HG02943 (cell line): ENCODE data around the gene KIF3A.
"Not testable (repeated sequence)": the region's sequence is repeated elsewhere in the genome, so short reads cannot be mapped to it uniquely, and the experiment has no call there.

Experiments
- ATAC-seq: cut with Tn5 transposase; IDR thresholded peaks from one replicate; pipeline ENCODE4 v1.9.1; 2021; ENCODE audit warnings: mild to moderate bottlenecking, low read depth, moderate library complexity; ENCODE audit not compliant: unreplicated experiment

The KIF3A gene

GRCh38 chr5:132729896-132730295, 7.5 kb downstream of the KIF3A start:
- no peak for ATAC-seq

DNA sequence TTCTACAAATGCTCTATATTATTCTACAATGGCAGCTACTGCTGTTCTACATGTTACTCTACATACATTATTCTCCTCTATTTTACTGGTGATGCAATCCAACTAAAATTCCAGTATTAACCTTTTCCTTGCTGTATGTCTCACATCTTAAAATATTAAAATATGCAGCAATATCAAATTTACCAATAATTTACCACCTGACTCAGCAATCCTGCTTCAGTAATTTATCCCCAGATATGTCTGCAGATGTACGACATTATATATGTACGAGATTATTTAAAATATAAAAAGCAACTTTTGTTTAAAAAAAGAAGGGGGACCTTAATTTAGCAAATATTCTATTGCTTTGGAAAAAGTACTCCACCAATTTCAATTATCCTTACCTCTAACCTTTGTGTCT, 11.6 kb downstream of the KIF3A start:
- ATAC-seq, result no peak

DNA sequence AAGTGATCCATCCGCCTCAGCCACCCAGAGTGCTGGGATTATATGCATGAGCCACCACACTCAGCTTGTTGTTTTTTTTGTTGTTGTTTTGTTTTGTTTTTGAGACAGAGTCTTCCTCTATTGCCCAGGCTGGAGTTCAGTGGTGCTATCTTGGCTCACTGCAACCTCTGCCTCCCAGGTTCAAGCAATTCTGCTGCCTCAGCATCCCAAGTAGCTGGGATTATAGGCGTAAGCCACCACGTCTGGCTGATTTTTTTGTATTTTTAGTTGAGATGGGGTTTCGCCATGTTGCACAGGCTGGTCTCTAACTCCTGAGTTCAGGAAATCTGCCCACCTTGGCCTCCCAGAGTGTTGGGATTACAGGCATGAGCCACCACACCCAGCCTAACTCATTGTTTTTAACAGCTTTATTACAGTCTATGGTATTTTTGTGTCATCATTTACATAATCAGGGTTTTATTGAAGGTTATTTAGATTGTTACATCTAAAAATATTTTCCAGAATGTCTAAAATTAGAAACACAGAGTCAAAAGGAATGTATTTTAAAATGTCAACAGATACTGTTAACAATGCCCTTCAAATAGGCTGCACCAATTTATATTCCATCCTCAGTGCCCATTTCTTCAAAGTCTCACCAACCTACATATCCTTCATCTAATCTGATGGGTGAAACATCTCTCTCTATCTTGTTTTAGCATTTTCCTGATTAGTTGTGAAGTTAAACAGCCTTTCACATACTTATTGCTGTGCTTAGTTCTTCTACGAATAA, 18.6 kb downstream of the KIF3A start:
- ATAC-seq, result no peak

GRCh38 chr5:132714456-132715307, 22.7 kb downstream of the KIF3A start:
- no peak for ATAC-seq

DNA sequence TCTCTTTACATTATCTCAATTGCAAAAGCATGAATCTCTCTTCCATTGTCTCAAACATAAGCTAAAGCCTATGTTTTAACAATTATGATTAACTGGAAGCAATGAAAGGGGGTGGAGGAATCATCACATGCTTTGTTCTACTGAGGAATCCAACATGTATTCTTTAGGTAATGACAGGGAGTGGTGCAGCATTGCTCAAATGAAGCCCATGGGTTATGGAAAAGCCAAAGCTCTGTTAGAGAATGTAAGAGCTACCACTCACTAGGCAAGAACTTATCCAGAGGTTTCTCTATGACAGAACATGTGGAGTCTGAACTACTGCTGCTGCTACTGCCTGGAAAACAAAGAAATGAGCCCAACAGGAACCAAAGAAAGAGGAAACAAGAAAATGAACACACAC, 28.7 kb downstream of the KIF3A start:
- no peak for ATAC-seq

- no peak for ATAC-seq
Observed at GRCh38 chr5:132704875-132705274, 32.5 kb downstream of the KIF3A start.

GRCh38 chr5:132695956-132696355, 41.4 kb downstream of the KIF3A start:
- ATAC-seq, result no peak

DNA sequence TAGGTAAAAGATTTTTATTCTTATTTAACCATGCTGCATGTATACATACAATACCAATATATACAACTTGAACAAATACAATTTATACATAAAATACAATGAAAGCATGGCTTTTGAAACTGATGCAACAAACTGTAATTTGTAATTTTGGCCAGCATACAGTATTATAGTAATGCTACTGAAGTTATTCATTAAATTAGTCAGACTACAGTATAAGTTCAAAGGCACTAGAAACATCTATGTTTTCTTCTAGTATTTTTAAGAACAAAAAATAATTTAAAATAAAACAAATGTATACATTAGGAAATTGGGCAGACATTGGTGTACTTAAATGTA, 44.7 kb downstream of the KIF3A start:
- ATAC-seq, result no peak

- ATAC-seq, result not testable (repeated sequence)
Observed at GRCh38 chr5:132691755-132692631, 45.4 kb downstream of the KIF3A start.

DNA sequence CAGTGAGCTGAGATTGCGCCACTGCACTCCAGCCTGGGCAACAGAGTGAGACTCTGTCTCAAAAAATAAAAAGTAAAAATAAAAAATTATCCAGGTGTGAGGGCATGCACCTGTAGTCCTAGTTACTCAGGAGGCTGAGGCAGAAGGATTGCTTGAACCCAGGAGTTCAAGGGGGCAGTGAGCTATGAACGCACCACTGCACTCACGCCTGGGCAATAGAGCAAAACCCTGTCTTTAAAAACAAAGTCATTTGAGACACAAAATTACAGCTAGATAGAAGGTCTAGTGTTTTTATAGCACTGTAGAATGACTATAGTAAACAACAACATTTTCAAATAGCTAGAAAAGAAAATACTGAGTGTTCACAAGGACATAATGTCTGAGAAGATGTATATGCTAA, 47.2 kb downstream of the KIF3A start:
- no peak for ATAC-seq

GRCh38 chr5:132689513-132689912, 47.8 kb downstream of the KIF3A start:
- no peak for ATAC-seq

DNA sequence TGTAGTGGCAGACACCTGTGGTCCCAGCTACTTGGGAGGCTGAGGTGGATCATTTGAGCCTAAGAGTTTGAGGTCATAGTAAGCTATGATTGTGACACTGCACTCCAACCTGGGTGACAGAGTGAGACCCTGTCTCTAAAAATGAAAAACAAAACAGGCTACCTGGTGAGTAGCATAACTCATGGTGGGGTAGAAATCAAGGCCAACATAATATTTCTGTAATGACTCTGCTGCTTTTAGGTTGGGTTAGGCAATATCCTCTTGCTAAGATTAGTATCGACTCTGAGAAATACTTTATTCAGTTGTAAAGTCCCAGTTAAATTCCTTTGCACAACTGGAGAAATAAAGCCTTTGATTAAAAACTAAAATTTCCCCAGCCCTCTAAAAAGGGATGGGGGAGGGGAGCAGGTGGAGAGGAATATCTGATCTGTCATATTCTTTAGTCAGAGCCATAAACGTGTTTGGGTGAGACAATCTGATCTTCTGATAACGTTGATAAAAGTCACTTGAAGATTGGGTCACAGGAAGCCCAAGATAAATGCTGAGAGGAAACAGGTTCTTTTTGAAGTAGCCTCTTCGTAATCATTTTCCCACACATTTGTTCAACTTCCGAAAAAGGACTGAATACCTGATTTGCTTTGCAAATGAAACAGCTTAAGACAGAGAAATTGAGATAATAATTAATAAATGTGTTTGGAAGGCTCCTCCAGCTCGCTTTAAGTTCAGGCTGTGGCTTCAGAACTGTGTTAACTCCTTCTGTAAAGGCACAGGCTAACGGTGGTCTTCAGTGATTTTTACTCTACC, 48.6 kb downstream of the KIF3A start:
- peak; percentile 53 for ATAC-seq

DNA sequence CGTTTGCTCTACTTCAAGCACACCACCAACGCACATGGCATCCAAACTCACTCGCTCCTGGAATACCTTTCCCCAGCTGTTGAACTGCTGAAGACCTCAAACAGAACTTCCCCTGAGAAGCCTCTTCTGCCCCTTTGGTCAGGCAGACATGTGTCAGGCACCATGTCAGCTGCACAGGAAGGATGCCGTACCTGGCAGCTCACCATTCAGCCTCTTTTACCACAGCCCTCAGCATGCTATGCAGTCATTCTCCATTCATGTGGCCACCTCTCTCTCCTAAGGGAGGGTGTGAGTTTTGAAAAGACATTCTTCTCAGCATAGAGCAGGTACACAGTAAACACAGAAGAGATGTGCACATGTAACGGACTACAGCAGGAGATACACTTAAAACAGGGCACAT, 49.4 kb downstream of the KIF3A start:
- ATAC-seq, result no peak

GRCh38 chr5:132686193-132686592, 51.2 kb downstream of the KIF3A start:
- ATAC-seq, result no peak

DNA sequence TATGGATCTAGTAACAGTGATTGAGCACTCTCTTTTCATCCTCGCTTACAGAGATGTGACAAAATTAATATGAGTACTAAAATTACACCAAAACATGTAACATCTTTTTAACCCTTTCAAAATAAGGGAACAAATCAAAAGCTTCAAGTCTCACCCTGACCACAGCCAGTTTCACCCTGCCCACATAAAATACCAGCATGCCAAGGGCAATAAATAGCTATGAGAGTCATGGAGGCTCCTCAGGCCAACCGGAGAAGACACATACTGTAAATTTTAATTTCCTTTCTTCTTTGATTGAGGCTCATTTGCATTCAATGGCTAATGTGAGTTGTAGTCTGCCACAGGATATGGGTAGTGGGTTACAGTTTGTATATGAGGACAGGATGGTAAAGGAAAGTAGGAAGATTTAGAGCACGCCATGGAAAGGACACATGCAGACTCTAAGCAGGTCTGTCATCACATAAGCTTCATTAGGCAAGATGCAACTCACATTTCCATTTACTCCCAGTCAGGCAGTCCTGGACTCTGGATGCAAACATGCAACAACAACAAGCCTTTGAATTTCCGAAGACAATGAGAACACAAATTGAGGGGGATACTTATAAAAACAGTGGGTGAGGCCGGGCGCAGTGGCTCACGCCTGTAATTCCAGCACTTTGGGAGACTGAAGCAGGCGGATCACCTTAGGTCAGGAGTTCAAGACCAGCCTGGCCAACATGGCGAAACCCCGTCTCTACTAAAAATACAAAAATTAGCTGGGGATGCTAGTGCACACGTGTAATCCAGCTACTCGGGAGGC, 52.2 kb downstream of the KIF3A start:
- no peak for ATAC-seq

- no peak for ATAC-seq
Observed at GRCh38 chr5:132684491-132684890, 52.9 kb downstream of the KIF3A start.

GRCh38 chr5:132681983-132682382, 55.4 kb downstream of the KIF3A start:
- ATAC-seq, result no peak

- ATAC-seq, result no peak
Observed at GRCh38 chr5:132681476-132681831, 55.9 kb downstream of the KIF3A start.

DNA sequence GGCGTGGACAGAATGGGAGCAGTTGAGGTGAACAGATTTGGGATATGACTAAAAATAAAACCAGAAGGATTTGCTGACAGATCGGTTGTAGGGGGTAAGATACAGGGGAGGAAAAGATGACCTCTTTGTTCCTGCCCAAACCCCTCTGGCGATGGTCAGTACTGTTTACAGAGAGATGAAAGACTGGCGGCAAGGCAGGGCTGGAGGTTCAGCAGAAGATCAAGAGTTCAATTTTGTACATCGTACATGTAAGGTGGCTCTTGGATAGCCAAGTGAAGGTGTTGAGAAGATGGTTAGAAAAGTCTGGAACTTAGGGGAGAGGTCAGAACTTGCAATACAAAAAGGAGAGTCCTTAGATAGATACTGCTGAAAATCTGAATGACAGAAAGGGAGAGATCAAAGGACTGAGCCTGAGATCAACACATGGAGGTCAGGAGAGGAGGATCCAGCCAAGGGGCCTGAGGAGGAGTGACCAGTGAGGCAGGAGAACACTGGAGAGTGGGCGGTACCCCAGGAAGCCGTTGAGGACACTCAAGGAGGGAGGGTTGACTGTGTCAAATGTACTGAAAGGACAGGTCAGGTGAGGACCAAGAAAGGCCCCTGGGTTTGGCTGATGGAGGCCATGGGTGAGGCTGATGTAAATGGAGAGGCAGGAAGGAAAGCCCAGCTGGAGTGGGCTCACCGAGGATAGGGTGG, 56.4 kb downstream of the KIF3A start:
- ATAC-seq, result no peak
